NCI-H128 (cell line): Measurements from ENCODE around the gene HPS1.

Source experiments
- DNase-seq: peaks from one replicate; lab custom pipeline; 2025; ENCODE audit not compliant: unreplicated experiment; lab: John Stamatoyannopoulos, UW

The HPS1 gene

DNA sequence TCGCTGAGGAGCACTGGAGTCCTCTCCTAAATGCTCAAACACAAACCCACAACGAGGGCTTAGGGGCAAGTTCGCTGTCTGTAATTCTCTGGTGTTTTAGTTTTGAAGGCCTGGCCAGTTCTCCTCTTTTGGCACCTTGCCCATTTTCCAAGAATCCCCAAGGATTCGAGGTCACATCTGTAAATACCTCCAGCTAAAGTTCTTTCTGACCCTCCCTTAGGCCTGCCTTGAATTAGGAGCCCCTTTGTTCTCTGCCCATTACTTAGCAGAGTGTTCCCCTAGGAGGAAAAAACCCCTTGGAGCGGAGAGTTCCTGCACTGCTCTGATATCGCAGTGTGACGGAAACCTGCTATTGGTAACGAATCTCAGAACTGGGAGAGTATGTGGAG lies 31.0 kb downstream of the HPS1 start:
- no peak for DNase-seq

DNA sequence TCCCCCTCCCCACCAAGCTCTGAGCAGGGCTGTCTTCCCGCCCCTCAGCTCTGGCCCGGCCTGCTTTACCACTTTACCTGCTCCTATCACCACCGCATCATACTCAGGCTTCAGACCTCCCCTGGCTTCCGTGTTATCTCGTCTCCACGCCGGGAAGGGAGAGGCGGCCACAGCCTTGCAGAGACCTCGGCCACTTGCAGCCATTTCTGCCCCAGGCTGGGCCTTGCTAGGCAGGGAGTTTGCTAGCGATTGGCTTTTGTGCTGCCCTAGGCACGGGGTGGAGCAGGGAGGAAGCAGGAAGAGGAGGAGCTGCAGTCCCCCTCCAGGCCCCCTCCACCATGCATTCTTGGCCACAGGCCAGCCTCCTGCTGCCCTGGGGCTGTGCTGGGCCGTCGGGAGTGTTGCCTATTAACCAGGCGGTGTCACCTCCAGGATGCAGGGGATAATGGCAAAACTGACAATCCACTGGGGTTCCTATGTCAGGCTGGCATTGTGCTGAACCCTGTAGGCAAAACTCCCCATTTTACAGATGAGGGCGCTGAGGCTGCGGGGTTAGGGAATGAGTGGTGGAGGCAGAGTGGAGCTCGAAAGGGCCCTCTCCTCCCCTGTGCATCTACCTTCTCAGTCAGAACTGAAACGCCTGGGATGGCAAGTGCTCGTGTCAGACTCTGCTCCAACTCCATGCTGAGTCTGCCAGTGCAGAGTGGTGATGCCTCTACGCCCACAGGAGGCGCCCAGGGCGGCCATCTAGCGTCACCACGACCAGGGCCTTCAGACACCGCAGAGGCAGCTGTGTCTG lies 31.6 kb downstream of the HPS1 start, which contains the start of gene PYROXD2:
Gene PYROXD2, minus strand, starts transcription at position 251 of the 799 bp plus-strand sequence. Its CDS starts 47 bp downstream, at position 204.
- no peak for DNase-seq

DNA sequence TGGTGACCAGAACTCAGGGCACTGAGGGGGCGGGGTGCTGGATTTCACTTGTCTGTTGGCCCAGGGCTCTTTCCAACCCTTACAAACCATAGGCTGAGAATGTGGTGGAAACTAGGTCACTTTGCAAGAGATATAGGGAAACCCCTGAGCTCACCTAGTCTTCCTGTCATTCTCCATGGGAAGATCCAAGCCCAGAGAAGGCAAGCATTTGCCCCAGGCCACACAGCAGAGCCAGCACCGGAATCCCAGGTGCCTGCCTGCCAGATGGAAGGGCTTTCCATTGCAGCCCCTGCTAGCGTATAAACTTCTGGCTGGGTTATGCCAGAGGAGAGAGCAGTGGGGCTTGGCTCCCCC lies 32.2 kb downstream of the HPS1 start:
- DNase-seq = no peak

DNA sequence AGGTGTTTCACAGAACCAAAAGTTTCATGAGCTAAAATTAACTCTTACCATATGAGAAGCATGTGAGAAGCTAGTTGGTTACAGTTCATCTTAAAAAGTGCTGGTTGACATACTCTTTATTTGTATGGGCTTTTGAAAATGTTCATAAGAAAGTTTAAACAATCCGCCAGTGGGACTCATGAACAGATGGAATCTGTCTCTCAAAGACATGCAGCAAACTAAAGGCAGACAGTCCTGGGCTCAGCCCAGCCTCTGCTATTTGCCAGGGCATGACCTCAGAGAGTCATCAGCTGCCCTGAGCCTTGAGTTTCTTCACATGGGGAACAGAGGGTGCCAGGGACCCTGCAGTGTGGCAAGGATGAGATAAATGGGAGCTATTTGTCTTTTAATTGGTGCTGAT lies 35.0 kb downstream of the HPS1 start:
- no peak for DNase-seq

DNA sequence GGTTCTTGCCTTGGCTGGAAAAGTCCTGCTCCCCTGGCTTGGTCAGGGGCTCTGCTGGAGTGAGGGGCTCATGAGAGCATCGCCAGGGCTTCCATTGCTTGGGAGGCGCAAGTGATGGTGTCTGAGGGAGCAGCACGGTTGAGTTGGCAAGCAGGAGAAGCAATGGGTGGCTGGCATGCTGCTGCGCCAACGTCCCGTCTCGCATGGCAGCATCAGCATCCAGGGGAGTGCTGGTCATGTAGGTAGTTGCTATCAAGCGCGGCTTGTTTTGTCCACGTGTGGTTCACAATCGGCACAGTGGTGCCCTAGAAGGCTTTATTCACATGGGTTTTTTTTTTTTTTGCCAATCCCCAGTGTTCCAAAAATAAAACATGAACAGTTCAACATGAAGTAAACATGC lies 35.6 kb downstream of the HPS1 start:
- no peak for DNase-seq

DNA sequence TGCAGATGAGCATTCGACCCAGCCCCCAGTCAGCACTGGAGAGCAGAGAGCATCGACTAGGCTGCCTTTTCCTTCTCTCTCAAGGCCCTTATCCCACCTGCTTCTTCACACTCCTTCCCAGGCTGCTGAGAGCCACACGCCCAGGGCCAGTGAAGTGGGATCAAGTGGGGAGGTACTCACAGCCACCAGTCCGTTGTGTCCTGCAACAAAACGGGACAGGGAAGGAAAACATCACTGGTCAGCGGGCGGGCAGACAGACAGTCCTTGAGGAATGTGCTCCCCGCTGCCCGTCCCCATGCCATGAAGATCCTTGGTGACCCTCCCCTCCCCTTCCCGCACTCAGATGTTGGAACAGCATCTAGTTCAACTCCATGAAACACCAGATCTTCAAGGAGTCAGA lies 36.0 kb downstream of the HPS1 start:
- no peak for DNase-seq

DNA sequence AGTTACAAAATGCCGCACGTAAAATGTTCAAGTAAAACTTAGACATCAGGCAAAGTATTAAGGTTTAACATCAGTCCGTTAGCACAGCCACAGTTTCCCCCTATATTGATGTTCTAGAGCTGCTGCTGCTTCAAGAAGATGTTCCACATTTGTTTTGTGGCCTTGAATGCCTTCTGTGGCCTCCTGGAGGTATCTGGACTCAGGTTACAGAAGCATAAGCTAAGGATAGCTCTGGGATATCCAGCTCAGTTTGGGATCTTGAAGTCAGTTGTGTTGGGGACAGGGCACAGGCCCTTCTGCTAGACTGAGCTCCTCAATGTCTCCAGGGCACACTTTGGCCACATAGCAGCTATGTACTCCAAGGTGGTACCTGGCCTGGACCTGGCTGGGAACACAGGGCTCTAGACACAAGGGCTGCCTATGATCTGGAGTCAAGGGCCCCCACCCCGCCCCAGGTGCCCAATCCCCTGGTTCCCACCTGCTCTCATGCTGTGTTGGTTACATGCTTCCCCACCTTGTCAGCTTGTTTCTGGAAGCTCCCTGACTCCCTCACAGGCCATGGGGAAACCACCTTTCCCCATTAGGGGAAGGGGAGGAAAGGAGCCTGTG lies 36.5 kb downstream of the HPS1 start:
- no peak for DNase-seq

DNA sequence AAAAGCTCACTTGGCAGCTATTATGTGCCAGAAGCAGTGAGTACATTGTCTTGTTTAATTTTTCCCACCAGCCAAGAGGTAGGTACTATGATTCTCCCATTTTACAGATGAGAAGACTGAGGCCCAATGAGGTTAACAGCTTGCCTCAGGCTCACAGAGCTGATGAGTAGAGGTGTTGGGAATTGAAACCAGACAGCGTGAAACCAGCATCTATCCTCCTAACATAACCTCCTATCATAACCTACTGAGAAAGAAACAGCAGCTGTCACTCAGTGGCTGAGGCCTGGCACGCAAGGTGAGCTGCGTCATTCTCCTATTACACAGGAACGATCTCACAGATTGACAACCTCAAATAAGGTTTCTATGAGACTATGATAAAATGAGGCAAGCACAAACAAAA lies 37.9 kb downstream of the HPS1 start:
- DNase-seq = no peak

DNA sequence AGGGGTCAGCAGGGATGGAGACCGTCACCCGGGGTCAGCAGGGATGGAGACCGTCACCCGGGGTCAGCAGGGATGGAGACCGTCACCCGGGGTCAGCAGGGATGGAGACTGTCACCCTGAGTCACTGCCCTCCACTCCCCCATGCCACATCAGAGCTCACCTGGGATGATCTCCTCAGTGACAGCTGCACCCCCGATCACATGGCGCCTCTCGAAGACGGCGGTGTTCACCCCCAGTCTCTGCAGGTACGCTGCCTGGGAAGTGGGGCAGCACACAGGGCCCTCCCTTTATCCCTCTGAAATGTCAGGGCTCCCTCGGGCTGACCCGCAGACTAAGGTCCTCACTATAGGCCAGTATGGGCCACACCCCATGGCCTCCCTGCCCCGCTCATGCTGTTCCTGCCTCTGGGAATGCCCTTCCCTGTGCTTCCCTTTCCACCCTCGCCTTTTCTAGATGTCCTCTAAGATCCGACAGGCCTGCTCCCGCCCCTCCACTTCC lies 38.9 kb downstream of the HPS1 start:
- DNase-seq = no peak

DNA sequence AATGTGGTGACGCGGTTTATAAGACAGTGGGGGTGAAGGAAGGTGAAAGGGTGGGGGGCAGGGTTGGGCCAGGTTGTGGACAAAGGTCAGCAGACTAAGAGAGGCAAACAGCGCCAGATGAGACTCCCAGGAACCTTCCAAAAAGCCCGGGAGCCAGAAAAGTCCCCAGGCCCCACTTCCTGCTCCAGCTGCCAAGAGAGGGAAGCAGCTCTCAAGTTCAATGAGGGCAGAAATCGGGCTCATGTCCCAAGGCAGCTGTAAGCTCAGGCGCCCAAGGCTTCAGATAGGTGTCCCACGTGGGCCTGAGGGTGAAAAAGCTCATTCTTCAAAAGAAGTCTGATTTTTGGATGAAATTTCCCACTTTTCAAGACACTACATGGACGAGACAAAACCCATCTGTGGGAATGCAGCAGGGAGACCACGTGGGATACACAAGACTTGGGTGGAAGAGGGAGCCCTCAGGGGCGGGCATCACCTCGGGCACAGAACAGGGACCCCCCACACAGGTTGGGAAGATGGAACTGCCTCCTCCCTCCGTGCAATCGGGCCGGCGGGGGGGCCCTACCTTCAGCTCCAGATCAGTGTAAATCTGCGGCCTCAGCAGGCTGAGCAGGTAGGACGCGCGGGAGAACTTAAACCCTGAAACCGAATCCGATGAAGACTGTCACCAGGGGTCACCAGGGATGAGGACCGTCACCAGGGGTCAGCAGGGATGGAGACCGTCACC lies 39.6 kb downstream of the HPS1 start:
- no peak for DNase-seq

DNA sequence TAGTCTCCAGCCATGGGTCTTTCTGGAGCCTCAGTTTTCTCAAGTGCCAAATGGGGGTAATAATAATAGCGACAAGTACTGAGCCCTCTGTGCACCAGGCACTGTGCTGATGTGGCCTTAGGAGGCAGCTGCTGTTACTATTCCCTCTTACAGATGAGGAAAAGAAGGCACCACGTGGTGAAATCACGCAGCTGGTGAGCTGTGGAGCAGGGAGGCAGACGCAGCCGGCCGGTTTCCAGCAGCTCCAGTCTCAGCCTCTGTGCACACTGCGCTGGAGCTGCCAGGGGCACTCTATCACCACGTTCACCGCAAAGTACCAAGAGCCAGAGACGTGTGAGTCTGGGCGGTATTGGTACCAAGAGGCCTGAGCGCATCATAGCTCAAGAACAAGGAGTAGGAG lies 41.3 kb downstream of the HPS1 start:
- DNase-seq = no peak

DNA sequence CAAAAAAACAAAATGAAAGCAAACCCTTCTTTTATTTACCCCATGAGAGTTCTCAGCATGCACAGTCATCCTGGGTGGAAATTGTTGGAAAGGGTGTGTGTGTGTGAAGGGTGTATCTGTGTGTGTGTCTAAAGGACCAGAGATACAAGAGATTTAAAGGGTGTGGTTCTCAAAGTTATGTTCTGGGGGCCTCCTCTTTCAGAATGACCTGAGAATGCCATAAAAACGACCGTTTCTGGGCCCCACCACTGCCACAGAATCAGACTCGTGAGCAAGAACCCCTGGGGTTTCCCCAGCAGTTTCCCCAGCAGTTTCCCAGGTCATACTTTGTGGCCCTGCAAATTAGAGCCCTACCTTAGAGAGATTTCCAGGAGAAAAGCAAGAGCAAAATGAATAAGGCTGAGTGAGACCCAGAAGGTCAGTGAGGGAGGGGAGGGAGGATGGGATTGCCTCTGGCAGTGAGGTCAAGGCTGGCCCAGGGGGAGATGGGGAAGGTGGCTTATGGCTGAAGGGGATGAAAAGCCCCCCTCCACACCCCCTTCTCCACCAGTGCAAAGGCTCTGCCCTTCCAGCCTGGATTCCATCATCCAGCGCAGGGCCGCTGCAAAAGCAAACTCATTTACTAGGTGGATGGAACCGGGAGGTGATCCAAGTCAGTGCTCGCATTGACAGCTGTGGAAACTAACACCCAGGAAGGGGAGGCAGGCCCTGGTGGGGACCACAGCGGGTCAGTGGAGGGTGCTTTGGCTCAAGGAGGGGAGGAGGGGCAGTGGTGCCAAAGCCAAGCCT lies 42.0 kb downstream of the HPS1 start:
- DNase-seq = no peak

DNA sequence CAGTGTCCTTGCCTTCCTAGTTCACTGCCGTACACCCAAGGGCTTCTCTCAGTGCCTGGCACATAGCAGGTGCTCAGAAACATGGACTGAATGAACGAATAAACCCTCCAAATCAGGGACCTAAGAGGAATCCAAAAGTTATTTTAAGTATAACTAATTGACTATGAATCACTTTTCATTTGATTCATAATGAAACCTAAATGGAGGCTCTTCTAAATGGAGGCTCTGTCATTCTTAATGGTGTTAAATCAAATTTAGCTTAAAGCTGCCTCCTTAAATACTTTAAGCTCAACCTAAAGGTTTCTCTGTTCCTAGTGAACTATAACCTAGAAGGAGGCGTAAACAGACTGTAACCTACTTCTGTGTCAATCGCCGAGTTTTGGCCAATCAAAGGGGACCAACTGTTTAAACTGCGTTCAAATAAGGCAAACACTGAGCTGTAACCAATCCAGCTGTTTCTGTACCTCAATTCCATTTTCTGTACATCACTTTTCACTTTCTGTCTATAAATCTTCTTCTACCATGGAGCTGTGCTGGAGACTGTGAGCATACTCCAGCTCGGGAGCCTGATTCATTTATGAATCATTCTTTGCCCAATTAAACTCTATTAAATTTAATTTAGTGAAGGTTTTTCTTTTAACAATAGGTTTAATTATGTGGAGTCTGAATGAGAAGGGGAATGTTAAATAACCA lies 42.8 kb downstream of the HPS1 start:
- DNase-seq = no peak

DNA sequence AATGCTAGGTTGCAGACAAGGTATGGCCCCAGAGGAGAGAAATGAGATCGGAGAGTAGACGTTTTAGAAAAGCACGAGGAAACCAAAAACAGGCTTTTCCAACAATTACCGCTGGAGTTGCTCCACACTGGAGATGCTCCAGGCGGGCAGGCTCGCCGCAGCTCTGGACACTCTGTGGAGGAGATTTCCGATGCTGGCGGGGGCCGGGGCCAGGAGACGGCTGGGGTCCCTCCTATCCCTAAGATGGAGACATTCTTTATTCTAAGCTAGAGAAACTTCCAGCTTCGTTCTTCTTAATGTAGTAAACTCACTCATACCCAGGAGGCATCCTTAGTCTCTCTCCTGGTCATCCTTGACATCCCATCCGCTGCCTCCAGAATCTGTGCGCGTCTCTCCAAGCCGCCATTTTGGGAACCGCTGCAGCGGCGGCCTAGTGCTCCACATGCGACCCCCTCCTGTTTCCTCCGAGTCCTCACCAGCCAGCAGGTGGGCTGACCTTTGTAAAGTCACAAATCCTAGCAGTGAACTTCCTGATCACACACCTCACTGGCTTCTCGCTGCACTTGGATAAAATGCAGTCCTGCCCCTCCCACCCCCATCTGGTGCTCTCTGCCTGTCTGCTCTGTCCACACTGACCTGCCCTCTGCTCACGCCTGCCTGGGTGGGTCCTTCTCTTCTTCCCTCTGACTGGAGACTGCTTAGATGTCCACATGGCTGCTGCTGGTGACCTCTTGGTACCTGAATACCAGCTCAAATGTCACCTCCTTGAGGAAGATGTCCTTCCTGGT lies 43.6 kb downstream of the HPS1 start:
- no peak for DNase-seq

DNA sequence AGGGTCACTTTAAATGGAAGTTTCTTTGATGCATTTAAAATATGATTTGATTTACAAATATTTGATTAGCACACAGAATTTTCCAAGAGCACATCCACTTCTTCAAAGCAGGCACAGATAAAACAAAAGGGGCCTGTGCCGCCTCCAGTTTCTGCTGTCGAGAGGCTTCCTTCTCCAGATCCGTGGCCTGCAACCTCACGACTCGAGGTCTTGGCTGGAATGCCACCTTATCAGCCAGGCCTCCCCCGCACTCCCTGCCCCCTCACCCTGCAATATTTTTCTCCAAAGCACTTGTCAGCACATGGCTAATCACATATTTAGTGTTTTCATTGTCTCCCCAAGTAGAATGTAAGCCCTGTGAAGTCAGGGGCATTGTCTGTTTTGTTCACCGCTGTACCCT lies 44.3 kb downstream of the HPS1 start:
- no peak for DNase-seq

DNA sequence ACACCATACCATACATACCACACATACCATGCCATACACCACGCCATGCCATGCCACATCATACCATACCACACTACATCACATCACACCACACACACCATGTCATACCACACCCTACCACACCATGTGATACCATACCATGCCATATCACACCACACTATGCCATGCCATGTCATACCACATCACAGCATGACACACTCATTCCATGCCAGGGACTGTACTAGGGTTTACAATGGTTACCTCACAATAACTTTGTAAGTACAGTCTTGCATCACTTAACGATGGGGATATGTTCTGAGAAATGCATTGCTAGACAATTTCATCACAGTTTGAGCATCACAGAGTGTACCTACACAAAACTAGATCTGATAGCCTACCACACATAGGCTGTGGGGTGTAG lies 46.3 kb downstream of the HPS1 start:
- DNase-seq = no peak

DNA sequence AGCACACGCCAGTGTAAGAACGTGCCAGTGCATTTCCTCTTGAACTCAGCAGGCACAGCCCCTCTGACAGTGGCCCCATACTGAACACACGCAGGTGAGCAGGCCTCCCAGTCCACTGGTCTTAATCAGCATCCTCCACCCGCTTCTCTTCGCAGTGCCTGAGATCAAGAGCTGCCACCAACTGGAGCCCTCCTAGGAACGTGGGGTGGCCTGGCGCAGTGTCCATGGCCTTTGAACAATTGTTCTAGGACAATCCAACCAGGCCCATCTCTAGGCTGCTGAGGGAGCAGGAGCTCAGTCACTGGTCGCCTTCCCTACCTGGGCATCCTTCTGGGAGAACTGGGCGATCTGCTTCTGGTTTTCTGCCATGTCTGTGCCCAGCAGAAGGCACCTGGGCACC lies 47.0 kb downstream of the HPS1 start:
- DNase-seq = no peak

DNA sequence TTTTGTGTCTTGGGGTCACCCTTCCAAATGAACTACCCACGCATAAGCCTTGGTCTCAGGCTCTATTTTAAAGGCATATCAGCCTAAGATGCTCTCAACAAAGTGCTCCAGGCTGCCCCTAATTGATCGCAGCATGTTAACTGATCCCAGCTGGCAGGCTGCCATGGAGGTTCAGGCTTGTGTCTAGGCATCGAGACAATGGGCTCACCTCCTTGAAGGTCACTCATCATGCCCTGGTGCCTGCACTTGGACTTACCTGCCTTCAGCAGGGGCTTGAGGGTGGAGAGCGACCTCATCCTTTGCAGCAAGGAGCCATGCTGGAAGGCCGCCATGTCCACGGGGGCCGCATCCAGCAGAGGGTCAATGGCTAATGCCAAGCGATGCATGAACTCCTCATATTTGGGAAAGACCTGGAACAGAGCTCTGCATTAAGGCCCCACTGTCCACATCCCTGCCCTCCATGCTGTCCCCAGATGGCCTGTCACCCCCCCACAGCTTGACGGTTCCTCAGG lies 49.6 kb downstream of the HPS1 start:
- DNase-seq = no peak
